H1 (cell line): Measurements from ENCODE around the gene WDR91. TPM values are rescaled to one million over a fixed set of nuclear protein-coding genes. Genes with fewer than 3 reads are reported as not detected.

Experiments
- CHD2 ChIP-seq: IDR thresholded peaks from 2 replicates; pipeline ENCODE4 v1.6.1; 2012; ENCODE audit warnings: low read length, improper control_type of control experiment
- CREB1 ChIP-seq: IDR thresholded peaks from 2 replicates; pipeline ENCODE4 v1.6.1; 2012; ENCODE audit warnings: inconsistent platforms
- CTBP2 ChIP-seq: IDR thresholded peaks from 2 replicates; pipeline ENCODE4 v1.7.0; 2011; ENCODE audit warnings: borderline replicate concordance, mild to moderate bottlenecking, moderate library complexity, mixed read lengths, low read length; ENCODE audit not compliant: insufficient read depth, insufficient read length
- GTF2F1 ChIP-seq: IDR thresholded peaks from 2 replicates; pipeline ENCODE4 v1.6.1; 2012; ENCODE audit warnings: low read depth, low read length, improper control_type of control experiment, borderline replicate concordance
- POLR2AphosphoS5 ChIP-seq: IDR thresholded peaks from 2 replicates; pipeline ENCODE4 v1.6.1; 2011; ENCODE audit warnings: low read depth, low read length
- POU5F1 ChIP-seq: IDR thresholded peaks from 2 replicates; pipeline ENCODE4 v1.6.1; 2011; ENCODE audit warnings: low read depth, mild to moderate bottlenecking, low read length, moderate library complexity
- SIX5 ChIP-seq: IDR thresholded peaks from 2 replicates; pipeline ENCODE4 v1.6.1; 2011; ENCODE audit warnings: mild to moderate bottlenecking, low read depth, low read length
- polyA plus RNA-seq, 7 experiments: library from polyadenylated mRNA; depleted of rRNA in 3 of 7; stranded (reverse) in 5 of 7; unstranded in 2 of 7; fragments of >200 nt in 5 of 7; fragments of 200-250 nt in 2 of 7; gene quantifications; 1 replicate in 5 of 7; 2 replicates in 1 of 7; 4 replicates in 1 of 7; pipeline versions ENCODE4 v1.2.1 to v1.2.3, GENCODE V29; 2011 to 2013; ENCODE audit warnings: missing spikeins in 2 of 7, mixed read lengths in 2 of 7
- total RNA-seq: library from RNA; stranded (reverse); fragmentation: NEBNext Ultra II Directional; extraction: Animal tissue kit (Norgen Biotek cat#: 25700); gene quantifications from 2 replicates; pipeline ENCODE4 v1.2.1, GENCODE V29; 2021
- TF ChIP-seq, protein P1 (sequence below): fragments of 300-600 bp; sonication (generic); IDR thresholded peaks from 2 replicates; pipeline ENCODE4 v1.7.1; 2012; ENCODE audit warnings: low read length, moderate library complexity, mild to moderate bottlenecking, inconsistent platforms; ENCODE audit not compliant: insufficient replicate concordance

WDR91 gene
- total and polyA plus RNA-seq, 2 of the 8 experiments (the other 6 are each of a cell fraction or from before 2014, with no cell fraction given) = 8.2 to 14.7 TPM

GRCh38 chr7:135193615-135194081 lies 17.7 kb downstream of the WDR91 start (continued):
- TF ChIP-seq, protein P1, sequence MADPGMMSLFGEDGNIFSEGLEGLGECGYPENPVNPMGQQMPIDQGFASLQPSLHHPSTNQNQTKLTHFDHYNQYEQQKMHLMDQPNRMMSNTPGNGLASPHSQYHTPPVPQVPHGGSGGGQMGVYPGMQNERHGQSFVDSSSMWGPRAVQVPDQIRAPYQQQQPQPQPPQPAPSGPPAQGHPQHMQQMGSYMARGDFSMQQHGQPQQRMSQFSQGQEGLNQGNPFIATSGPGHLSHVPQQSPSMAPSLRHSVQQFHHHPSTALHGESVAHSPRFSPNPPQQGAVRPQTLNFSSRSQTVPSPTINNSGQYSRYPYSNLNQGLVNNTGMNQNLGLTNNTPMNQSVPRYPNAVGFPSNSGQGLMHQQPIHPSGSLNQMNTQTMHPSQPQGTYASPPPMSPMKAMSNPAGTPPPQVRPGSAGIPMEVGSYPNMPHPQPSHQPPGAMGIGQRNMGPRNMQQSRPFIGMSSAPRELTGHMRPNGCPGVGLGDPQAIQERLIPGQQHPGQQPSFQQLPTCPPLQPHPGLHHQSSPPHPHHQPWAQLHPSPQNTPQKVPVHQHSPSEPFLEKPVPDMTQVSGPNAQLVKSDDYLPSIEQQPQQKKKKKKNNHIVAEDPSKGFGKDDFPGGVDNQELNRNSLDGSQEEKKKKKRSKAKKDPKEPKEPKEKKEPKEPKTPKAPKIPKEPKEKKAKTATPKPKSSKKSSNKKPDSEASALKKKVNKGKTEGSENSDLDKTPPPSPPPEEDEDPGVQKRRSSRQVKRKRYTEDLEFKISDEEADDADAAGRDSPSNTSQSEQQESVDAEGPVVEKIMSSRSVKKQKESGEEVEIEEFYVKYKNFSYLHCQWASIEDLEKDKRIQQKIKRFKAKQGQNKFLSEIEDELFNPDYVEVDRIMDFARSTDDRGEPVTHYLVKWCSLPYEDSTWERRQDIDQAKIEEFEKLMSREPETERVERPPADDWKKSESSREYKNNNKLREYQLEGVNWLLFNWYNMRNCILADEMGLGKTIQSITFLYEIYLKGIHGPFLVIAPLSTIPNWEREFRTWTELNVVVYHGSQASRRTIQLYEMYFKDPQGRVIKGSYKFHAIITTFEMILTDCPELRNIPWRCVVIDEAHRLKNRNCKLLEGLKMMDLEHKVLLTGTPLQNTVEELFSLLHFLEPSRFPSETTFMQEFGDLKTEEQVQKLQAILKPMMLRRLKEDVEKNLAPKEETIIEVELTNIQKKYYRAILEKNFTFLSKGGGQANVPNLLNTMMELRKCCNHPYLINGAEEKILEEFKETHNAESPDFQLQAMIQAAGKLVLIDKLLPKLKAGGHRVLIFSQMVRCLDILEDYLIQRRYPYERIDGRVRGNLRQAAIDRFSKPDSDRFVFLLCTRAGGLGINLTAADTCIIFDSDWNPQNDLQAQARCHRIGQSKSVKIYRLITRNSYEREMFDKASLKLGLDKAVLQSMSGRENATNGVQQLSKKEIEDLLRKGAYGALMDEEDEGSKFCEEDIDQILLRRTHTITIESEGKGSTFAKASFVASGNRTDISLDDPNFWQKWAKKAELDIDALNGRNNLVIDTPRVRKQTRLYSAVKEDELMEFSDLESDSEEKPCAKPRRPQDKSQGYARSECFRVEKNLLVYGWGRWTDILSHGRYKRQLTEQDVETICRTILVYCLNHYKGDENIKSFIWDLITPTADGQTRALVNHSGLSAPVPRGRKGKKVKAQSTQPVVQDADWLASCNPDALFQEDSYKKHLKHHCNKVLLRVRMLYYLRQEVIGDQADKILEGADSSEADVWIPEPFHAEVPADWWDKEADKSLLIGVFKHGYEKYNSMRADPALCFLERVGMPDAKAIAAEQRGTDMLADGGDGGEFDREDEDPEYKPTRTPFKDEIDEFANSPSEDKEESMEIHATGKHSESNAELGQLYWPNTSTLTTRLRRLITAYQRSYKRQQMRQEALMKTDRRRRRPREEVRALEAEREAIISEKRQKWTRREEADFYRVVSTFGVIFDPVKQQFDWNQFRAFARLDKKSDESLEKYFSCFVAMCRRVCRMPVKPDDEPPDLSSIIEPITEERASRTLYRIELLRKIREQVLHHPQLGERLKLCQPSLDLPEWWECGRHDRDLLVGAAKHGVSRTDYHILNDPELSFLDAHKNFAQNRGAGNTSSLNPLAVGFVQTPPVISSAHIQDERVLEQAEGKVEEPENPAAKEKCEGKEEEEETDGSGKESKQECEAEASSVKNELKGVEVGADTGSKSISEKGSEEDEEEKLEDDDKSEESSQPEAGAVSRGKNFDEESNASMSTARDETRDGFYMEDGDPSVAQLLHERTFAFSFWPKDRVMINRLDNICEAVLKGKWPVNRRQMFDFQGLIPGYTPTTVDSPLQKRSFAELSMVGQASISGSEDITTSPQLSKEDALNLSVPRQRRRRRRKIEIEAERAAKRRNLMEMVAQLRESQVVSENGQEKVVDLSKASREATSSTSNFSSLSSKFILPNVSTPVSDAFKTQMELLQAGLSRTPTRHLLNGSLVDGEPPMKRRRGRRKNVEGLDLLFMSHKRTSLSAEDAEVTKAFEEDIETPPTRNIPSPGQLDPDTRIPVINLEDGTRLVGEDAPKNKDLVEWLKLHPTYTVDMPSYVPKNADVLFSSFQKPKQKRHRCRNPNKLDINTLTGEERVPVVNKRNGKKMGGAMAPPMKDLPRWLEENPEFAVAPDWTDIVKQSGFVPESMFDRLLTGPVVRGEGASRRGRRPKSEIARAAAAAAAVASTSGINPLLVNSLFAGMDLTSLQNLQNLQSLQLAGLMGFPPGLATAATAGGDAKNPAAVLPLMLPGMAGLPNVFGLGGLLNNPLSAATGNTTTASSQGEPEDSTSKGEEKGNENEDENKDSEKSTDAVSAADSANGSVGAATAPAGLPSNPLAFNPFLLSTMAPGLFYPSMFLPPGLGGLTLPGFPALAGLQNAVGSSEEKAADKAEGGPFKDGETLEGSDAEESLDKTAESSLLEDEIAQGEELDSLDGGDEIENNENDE = no peak
- TF ChIP-seq GTF2F1 (no peak), POLR2AphosphoS5 (no peak), CREB1 (no peak), POU5F1 (no peak), CHD2 (no peak), SIX5 (no peak), CTBP2 (no peak)
